PFSK-1 (cell line): ENCODE data around the gene VOPP1.

Experiments
- FOXP2 ChIP-seq: optimal IDR thresholded peaks from 2 replicates; pipeline ENCODE3; 2011; ENCODE audit warnings: borderline replicate concordance, control low read depth, inconsistent platforms; ENCODE audit not compliant: insufficient read depth; ENCODE audit errors: extremely low read length, extremely low read depth
- POLR2AphosphoS5 ChIP-seq: IDR thresholded peaks from 2 replicates; pipeline ENCODE4 v1.6.1; 2012; ENCODE audit warnings: low read depth, mild to moderate bottlenecking, control low read depth, low read length, moderate library complexity
- SIN3A ChIP-seq: IDR thresholded peaks from 2 replicates; pipeline ENCODE4 v1.6.1; 2012; ENCODE audit warnings: mild to moderate bottlenecking, low read length, moderate library complexity, borderline replicate concordance; ENCODE audit not compliant: insufficient read depth
- TAF1 ChIP-seq: IDR thresholded peaks from 2 replicates; pipeline ENCODE4 v1.6.1; 2012; ENCODE audit warnings: low read length, control low read depth, borderline replicate concordance; ENCODE audit not compliant: insufficient read depth
- TF ChIP-seq, protein P1 (sequence below), 2 experiments: IDR thresholded peaks; 2 replicates each; pipeline versions ENCODE4 v1.6.1 to v1.8.0; 2011 to 2012; ENCODE audit warnings: low read depth in 2 of 2, low read length in 2 of 2, control low read depth in 1 of 2, inconsistent platforms in 1 of 2, mild to moderate bottlenecking in 1 of 2, moderate library complexity in 1 of 2; ENCODE audit not compliant: insufficient read depth in 1 of 2

The VOPP1 gene

GRCh38 chr7:55552320-55553023 lies 19.8 kb downstream of the VOPP1 start:
- TF ChIP-seq SIN3A (no peak), POLR2AphosphoS5 (no peak), FOXP2 (no peak), TAF1 (no peak)
- TF ChIP-seq, protein P1, sequence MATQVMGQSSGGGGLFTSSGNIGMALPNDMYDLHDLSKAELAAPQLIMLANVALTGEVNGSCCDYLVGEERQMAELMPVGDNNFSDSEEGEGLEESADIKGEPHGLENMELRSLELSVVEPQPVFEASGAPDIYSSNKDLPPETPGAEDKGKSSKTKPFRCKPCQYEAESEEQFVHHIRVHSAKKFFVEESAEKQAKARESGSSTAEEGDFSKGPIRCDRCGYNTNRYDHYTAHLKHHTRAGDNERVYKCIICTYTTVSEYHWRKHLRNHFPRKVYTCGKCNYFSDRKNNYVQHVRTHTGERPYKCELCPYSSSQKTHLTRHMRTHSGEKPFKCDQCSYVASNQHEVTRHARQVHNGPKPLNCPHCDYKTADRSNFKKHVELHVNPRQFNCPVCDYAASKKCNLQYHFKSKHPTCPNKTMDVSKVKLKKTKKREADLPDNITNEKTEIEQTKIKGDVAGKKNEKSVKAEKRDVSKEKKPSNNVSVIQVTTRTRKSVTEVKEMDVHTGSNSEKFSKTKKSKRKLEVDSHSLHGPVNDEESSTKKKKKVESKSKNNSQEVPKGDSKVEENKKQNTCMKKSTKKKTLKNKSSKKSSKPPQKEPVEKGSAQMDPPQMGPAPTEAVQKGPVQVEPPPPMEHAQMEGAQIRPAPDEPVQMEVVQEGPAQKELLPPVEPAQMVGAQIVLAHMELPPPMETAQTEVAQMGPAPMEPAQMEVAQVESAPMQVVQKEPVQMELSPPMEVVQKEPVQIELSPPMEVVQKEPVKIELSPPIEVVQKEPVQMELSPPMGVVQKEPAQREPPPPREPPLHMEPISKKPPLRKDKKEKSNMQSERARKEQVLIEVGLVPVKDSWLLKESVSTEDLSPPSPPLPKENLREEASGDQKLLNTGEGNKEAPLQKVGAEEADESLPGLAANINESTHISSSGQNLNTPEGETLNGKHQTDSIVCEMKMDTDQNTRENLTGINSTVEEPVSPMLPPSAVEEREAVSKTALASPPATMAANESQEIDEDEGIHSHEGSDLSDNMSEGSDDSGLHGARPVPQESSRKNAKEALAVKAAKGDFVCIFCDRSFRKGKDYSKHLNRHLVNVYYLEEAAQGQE (IDR thresholded peaks at IDR 0.05; ENCODE audit: insufficient read depth in 1 of 2, low read depth in 2 of 2, low read length in 2 of 2), result no peak

DNA sequence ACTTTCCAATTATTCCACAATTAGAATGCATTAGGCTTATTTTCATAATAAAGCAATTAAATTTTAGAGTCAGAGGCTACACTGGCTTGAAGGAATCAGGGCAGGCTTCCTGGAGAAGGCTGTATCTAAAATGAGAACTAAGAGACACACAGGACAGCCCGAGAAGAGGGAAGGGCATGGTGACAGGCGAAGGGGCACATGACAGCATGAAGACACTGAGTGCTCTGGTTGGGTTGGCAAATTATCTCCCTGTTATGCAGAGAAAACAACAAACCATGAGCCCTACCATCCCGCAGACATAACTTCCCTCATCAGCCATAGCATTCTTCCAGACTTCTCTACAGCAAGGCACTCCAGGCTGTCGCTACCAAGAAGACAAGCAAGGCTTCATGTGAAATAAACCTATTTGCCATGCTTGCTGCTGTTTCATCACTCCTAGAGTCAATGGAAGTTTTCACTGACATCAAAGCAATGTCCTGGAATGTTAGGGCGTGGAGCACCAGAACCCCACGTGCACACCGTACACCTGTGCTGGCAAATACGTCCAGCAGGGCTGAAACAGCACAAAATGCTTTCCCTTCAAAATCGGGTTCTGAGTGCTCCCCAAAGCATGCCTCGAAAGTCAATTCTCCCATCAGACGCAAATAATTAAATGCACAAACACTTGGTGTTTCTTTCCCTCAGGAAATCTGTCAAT lies 21.3 kb downstream of the VOPP1 start:
- TF ChIP-seq TAF1, result no peak
- TF ChIP-seq, protein P1 (IDR thresholded peaks at IDR 0.05; ENCODE audit: insufficient read depth in 1 of 2, low read depth in 2 of 2, low read length in 2 of 2), result no peak
- TF ChIP-seq POLR2AphosphoS5, result no peak
- no peak for TF ChIP-seq FOXP2
- no peak for TF ChIP-seq SIN3A

DNA sequence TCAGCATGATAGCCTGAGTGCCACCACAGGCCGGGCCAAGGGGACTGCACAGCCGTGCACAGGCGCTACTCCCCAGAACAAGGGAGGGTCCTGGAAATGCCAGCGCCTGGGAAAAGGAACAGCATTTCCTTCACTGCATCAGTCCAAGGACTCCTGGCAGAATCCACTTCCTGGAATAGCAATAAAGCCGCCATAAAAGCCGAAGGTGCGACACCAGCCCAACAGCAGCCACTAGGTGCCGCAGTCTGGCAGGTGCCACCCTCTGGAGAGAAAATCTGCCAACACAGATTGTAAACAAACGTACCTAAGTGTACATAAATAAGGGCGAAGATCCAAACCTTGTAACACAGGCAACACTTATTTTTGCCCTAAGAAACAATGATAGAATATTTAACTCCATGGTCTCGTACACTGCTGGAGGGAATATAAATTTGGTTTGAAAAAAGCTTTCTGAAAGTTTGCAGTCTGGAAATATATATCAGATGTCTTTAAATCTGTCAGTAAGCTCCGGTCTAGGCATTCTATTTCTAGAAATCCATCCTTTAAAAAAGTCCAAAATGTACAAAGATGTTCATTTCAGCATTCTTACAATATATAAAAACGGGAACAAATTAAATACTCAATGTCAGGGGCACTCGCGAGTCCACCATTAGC lies 22.2 kb downstream of the VOPP1 start:
- TF ChIP-seq TAF1 (no peak), POLR2AphosphoS5 (no peak), SIN3A (no peak), FOXP2 (no peak)
- TF ChIP-seq, protein P1 (IDR thresholded peaks at IDR 0.05; ENCODE audit: insufficient read depth in 1 of 2, low read depth in 2 of 2, low read length in 2 of 2), result no peak

DNA sequence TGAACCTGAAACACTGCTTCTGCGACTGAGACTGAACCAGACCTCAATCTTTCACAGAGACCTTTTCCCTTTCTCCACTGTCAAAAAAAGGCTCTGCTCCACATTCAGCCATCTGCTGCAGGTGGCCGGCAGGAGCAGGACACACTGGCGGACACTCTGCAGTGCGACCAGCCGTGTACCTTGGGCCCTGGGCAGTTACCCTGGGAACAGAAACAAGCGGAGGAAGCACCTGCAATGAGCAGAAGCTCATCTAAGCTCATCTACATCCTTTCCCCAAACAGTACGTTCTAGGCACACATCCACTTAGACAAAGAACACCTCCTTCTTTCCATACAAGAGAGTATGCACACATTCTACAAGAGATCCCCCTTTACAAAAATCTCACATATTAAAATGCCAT lies 22.8 kb downstream of the VOPP1 start:
- TF ChIP-seq TAF1 (no peak), FOXP2 (no peak), POLR2AphosphoS5 (no peak), SIN3A (no peak)
- TF ChIP-seq, protein P1 (IDR thresholded peaks at IDR 0.05; ENCODE audit: insufficient read depth in 1 of 2, low read depth in 2 of 2, low read length in 2 of 2), result no peak
